HG03108 (cell line): ENCODE data around the gene PCDHB2.
"Not testable (repeated sequence)": the region's sequence is repeated elsewhere in the genome, so short reads cannot be mapped to it uniquely, and the experiment has no call there.

Experiments used
- ATAC-seq: cut with Tn5 transposase; IDR thresholded peaks from one replicate; pipeline ENCODE4 v1.9.1; 2021; ENCODE audit warnings: moderate library complexity; ENCODE audit not compliant: unreplicated experiment

PCDHB2 gene

DNA sequence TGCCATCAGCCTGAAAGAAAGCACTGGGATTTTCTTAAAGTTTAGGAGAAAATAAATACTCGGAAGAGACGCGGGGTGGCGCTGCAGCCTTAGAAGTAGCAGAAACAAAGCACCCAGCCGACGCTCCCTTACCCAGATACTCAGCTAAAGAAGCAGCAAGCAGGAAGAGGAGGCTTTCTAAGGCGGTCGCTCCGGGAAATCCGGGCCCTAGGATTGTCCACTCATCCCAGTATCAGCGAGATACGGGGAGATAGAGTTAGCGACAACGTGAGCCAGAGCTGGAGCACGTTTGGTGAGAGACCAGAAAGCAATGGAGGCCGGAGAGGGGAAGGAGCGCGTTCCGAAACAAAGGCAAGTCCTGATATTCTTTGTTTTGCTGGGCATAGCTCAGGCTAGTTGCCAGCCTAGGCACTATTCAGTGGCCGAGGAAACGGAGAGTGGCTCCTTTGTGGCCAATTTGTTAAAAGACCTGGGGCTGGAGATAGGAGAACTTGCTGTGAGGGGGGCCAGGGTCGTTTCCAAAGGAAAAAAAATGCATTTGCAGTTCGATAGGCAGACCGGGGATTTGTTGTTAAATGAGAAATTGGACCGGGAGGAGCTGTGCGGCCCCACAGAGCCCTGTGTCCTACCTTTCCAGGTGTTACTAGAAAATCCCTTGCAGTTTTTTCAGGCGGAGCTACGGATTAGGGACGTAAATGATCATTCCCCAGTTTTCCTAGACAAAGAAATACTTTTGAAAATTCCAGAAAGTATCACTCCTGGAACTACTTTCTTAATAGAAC is at the start of gene PCDHB2:
PCDHB2 (plus strand) TSS at position 135 of the 782 bp plus-strand sequence; CDS start at position 311, 176 bp downstream.
- ATAC-seq: no peak

DNA sequence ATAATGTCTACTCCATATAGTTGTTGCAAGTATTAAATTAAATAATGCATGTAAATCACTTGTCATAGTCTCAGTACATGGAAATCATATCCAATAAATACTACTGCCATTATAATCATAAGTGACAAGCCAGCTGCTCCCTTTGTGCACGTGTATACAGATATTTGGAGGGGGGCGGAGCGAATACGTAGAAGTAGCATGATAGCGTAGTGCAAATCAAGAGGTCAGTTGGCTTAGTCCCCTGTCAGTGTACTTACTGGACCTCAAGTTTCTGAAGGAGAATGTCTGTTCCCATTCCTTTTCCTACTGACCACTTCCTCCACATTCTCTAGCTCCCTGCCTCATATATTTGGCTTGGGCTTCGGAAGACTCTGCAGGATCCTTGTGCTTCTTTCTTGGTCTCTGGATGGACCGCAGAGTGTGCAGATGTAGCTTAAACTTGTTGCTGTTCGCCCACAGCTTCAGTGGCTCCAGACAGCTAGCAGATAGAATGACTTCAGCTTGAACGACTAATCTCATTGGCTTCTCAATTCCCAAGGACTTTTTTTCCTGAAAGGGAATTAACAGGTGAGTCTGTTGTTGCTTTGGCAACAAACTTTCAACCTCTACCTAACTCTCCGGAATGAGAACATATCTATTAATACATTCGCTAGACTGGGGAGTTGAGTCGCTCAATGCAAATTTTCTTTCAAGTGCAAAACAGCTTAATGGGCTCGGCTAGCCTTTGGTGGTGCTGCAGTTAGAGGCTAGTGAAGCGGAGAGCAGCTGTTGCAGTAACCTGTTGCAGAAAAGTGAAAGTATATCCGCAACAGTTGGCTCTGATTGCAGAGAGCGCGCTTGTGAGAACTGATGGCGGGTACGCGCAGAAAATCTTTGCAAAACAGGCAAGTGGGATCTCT is 43.5 kb upstream of the PCDHB2 start, which contains the start of gene PCDHB1:
PCDHB1 (plus strand) TSS at position 753 of the 899 bp plus-strand sequence; CDS start at position 850, 97 bp downstream.
- ATAC-seq: no peak

DNA sequence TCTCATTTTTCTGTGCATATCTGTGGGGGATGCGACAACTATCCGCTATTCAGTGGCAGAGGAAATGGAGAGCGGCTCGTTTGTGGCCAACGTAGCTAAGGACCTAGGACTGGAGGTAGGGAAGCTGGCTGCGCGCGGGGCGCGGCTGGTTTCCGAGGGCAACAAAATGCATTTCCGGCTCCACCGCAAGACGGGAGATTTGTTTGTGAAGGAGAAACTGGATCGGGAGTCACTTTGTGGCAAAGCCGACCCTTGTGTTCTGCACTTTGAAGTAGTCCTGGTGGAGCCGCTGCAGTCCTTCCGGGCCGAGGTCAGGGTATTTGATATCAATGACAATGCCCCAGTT is 42.9 kb upstream of the PCDHB2 start:
- ATAC-seq: no peak

DNA sequence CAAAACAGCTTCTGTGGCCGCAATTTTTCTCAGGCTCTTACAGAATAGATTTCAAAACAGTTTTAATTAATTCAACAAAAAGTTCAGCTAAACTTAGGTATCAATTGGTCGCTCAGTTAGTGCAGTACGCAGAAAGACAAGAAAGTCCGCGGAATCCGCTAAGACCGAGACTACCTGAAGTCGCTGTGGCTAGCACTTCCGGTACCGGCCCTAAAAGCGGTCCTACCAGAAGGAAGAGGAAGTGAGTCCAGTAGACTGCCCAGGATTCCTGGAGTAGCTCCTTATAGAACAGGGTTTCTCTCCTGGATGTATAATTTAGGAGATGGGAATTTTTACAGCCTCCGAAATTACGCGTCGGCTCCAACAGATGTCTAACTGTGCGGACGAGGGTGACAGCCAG is 16.6 kb upstream of the PCDHB2 start:
- ATAC-seq: no peak

DNA sequence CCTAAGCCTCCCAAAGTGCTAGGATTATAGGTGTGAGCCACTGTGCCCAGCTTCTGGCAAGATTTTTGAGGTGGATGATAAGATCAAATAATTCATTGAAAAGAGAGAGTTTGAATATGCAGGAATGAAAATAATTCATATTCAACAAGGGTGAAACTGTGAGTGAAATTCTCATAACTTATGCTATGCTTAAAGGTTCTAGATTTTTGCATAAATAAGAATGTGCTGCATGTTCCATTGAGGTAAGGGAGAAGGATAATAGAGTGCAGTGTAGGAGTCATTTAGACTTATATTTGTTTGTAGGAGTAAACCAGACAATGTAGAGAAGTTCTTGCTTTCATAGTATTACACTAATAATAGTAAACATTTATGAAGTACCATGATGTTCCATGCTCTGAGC is 12.2 kb upstream of the PCDHB2 start:
- ATAC-seq: no peak

DNA sequence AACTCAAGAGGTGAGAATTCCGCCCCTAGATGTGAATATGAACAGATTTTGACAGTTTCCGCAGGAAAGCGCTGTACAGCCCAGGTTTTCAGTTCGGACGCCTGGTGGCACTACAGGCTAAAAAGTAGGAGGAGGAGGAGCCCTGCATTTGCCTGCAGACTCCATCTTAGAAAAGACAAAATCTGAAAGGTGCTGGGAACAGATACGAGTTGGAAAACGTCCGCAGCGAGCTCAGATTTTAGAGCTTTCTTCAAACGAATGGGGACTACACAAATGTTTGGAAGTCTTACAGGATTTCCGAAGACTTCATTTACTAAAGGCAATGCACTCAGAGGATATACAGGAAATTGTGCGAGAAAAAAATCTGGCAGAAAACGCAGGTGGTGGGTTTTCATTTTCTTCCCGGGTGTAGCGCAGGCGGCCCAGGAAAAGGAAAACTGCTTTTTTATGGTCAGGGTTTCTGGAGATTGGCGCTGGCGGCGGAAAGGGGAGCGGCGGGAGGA is 9.9 kb upstream of the PCDHB2 start:
- ATAC-seq: no peak

DNA sequence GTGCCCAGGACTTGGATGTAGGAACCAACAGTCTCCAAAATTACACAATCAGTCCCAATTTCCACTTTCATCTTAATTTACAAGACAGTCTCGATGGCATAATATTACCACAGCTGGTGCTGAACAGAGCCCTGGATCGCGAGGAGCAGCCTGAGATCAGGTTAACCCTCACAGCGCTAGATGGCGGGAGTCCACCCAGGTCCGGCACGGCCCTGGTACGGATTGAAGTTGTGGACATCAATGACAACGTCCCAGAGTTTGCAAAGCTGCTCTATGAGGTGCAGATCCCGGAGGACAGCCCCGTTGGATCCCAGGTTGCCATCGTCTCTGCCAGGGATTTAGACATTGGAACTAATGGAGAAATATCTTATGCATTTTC is 837 bp downstream of the PCDHB2 start:
- no peak for ATAC-seq

DNA sequence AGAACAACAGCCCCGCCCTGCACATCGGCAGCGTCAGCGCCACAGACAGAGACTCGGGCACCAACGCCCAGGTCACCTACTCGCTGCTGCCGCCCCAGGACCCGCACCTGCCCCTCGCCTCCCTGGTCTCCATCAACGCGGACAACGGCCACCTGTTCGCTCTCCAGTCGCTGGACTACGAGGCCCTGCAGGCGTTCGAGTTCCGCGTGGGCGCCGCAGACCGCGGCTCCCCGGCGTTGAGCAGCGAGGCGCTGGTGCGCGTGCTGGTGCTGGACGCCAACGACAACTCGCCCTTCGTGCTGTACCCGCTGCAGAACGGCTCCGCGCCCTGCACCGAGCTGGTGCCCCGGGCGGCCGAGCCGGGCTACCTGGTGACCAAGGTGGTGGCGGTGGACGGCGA is 1.8 kb downstream of the PCDHB2 start:
- not testable (repeated sequence) for ATAC-seq

DNA sequence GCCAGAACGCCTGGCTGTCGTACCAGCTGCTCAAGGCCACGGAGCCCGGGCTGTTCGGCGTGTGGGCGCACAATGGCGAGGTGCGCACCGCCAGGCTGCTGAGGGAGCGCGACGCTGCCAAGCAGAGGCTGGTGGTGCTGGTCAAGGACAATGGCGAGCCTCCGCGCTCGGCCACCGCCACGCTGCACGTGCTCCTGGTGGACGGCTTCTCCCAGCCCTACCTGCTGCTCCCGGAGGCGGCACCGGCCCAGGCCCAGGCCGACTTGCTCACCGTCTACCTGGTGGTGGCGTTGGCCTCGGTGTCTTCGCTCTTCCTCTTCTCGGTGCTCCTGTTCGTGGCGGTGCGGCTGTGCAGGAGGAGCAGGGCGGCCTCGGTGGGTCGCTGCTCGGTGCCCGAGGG is 2.2 kb downstream of the PCDHB2 start:
- not testable (repeated sequence) for ATAC-seq

DNA sequence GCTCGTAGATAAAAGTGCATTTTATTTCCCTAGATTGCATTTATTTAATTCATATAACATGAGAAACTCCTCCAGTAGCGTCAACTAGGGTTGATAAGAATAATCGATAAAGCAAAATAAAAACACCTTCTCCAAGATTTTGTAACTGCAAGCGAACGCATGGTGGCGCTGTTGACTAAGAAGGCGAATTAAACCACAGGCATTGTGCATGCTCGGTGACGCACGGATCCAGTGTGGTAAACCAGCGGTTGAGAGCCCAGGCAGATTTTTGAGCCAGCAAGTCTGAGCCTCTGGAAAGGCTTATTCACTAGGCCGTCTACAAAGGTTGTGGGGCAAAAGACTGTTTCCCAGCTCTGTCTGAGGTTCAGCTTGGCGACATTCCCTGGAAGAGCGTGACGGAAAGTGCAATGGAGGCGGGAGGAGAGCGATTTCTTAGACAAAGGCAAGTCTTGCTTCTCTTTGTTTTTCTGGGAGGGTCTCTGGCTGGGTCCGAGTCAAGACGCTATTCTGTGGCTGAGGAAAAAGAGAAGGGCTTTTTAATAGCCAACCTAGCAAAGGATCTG is 5.9 kb downstream of the PCDHB2 start, which contains the start of gene PCDHB3:
PCDHB3 (plus strand) TSS at position 231 of the 563 bp plus-strand sequence; CDS start at position 408, 177 bp downstream.
- ATAC-seq: no peak

DNA sequence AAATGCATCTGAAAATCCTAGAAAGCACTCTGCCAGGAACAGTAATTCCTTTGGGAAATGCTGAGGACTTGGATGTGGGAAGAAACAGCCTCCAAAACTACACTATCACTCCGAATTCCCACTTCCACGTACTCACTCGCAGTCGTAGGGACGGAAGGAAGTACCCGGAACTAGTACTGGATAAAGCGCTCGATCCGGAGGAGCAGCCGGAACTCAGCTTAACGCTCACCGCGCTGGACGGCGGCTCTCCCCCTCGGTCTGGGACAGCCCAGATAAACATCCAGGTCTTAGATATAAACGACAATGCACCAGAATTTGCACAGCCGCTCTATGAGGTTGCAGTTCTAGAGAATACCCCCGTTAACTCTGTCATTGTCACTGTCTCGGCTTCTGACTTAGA is 6.6 kb downstream of the PCDHB2 start:
- ATAC-seq: no peak

DNA sequence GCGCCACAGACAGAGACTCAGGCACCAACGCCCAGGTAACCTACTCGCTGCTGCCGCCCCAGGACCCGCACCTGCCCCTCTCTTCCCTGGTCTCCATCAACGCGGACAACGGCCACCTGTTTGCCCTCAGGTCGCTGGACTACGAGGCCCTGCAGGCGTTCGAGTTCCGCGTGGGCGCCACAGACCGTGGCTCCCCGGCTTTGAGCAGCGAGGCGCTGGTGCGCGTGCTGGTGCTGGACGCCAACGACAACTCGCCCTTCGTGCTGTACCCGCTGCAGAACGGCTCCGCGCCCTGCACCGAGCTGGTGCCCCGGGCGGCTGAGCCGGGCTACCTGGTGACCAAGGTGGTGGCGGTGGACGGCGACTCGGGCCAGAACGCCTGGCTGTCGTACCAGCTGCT is 7.7 kb downstream of the PCDHB2 start:
- not testable (repeated sequence) for ATAC-seq

DNA sequence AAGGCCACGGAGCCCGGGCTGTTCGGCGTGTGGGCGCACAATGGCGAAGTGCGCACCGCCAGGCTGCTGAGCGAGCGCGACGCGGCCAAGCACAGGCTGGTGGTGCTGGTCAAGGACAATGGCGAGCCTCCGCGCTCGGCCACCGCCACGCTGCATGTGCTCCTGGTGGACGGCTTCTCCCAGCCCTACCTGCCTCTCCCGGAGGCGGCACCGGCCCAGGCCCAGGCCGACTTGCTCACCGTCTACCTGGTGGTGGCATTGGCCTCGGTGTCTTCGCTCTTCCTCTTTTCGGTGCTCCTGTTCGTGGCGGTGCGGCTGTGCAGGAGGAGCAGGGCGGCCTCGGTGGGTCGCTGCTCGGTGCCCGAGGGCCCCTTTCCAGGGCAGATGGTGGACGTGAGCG is 8.1 kb downstream of the PCDHB2 start:
- ATAC-seq: not testable (repeated sequence)

DNA sequence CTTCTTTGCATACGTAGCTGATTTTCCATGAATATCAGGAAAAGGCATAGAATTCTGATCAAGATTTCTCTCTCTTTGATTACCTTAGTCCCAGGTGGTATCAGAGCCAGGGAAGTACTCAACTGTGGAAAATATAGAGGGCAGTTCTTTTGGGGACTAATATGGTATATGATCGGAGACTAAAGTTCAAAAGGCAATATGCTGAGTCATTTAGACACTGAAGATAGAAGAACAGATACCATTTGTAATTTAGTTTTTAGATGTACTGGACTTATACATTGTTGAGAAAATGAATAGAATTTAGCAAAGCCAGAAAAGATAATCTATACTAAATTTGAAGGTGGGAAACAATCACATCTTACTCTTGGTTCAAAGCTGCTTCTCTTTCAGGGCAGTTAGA is 10.9 kb downstream of the PCDHB2 start:
- ATAC-seq: no peak

DNA sequence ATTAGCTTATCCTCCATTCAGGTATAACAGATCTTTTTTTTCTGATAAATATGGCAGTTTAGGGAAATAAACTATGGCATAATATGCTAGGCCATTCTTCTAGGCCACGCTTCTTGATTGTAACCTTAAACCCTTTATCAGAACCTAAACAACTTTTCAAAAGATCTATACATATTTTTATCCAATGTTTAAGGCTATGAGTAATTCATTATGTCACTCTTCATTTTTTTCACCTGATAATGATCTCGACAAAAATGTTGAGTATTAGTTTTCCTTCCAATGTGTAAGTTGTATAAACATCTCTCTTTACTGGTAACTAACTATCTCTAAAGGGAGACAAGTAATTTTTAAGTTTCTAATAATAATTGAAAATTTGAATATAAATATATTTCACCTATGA is 24.8 kb downstream of the PCDHB2 start:
- no peak for ATAC-seq

DNA sequence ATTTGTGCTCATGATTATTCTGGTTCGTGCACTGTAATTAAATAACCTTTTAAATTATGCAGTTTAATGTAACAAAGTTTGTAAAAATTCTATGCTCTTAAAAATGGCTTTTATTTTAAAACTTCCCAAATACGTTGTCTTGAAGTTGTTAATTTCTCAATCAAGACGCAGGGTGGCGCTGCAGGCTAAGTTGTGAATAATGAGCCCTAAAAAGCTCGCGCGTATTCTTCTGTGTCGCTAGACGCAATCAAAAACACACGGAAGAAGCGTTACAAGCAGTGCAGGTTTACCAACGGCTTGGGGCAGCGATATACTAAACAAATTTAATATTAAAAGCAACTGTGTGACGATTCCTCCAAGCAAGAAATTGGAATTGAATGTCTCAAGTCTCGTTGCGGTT is 27.1 kb downstream of the PCDHB2 start, which contains the start of gene PCDHB4:
PCDHB4 (plus strand) TSS at position 256 of the 400 bp plus-strand sequence. CDS start 181 bp downstream, outside the sequence.
- ATAC-seq: no peak

DNA sequence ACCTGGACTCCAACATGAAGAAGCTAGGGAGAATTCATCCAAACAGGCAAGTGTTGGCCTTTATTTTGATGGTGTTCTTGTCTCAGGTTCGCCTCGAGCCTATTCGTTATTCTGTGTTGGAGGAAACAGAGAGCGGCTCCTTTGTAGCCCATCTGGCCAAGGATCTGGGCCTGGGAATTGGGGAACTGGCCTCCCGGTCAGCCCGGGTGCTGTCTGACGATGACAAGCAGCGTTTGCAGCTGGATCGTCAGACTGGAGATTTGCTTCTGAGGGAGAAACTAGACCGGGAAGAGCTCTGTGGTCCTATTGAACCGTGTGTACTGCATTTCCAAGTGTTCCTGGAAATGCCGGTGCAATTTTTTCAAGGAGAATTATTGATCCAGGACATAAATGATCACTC is 27.6 kb downstream of the PCDHB2 start:
- no peak for ATAC-seq

DNA sequence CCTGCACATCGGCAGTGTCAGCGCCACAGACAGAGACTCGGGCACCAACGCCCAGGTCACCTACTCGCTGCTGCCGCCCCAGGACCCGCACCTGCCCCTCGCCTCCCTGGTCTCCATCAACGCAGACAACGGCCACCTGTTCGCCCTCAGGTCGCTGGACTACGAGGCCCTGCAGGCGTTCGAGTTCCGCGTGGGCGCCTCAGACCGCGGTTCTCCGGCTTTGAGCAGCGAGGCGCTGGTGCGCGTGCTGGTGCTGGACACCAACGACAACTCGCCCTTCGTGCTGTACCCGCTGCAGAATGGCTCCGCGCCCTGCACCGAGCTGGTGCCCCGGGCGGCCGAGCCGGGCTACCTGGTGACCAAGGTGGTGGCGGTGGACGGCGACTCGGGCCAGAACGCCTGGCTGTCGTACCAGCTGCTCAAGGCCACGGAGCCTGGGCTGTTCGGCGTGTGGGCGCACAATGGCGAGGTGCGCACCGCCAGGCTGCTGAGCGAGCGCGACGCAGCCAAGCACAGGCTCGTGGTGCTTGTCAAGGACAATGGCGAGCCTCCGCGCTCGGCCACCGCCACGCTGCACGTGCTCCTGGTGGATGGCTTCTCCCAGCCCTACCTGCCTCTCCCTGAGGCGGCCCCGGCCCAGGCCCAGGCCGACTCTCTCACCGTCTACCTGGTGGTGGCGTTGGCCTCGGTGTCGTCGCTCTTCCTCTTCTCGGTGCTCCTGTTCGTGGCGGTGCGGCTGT is 29.2 kb downstream of the PCDHB2 start:
- ATAC-seq: not testable (repeated sequence)

DNA sequence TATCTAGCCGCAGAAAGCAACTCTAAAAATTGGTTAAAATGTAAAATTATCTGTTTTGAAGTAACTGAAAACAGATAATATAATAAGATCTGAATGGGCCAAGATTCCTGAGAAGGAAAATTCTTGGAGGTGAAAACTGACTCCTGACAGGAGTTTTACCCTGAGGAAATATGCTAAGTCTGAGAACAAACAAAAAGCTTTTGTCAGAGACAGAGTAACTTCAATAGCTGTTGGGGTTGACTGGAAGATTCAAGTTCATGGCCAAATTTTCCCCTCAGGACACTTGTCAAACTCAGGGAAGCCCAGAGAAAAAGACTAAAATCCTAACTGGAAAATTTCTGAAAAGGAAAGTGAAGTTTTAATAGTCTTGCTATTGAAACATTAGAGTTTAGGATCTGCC is 32.9 kb downstream of the PCDHB2 start:
- no peak for ATAC-seq

DNA sequence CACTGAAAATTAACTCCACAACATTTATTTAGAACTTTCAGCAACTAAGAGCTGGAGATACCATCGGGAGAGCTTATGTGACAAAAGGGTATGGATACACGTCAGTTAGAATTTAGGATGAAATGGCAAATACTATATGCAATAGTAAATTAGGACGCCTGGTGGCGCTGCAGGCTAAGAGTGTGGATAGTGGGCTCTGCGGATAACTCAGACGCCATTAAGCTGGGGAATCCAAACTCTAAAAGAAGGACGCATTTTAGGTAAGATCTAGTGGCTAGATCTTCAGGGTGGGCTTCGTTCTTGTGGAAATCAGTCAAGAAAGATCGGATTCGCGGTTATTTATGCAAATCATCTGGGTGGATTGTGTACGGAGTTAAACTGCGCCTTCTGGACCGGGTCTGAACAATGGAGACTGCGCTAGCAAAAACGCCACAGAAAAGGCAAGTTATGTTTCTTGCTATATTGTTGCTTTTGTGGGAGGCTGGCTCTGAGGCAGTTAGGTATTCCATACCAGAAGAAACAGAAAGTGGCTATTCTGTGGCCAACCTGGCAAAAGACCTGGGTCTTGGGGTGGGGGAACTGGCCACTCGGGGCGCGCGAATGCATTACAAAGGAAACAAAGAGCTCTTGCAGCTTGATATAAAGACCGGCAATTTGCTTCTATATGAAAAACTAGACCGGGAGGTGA is 40.8 kb downstream of the PCDHB2 start, which contains the start of gene PCDHB5:
PCDHB5 (plus strand) TSS at position 177 of the 688 bp plus-strand sequence; CDS start at position 406, 229 bp downstream.
- ATAC-seq: no peak
